Fibroblast of villous mesenchyme (primary cell): ENCODE results near the gene APOH. TPM values are rescaled to one million over a fixed set of nuclear protein-coding genes. Genes with fewer than 3 reads are reported as not detected.
"Not testable (repeated sequence)": the region's sequence is repeated elsewhere in the genome, so short reads cannot be mapped to it uniquely, and the experiment has no call there.

Experiments
- DNase-seq: peaks from one replicate; pipeline ENCODE4 v3.0.0-alpha.2; 2010; ENCODE audit warnings: low read depth
- H3K4me3 ChIP-seq: 2 replicates; pipeline ENCODE4 v1.5.1; 2011; ENCODE audit warnings: low read depth, mild to moderate bottlenecking, low read length
- total RNA-seq: library from RNA; depleted of rRNA; stranded (reverse); fragments of >200 nt; gene quantifications from 2 replicates; pipeline ENCODE4 v1.2.3, GENCODE V29; 2012
- TF ChIP-seq, protein P1 (sequence below): IDR thresholded peaks from 2 replicates; pipeline ENCODE4 v1.5.1; 2012; ENCODE audit warnings: low read depth, mild to moderate bottlenecking, low read length; ENCODE audit not compliant: insufficient read depth

The APOH gene
- total RNA-seq, 1 donor, result not detected

DNA sequence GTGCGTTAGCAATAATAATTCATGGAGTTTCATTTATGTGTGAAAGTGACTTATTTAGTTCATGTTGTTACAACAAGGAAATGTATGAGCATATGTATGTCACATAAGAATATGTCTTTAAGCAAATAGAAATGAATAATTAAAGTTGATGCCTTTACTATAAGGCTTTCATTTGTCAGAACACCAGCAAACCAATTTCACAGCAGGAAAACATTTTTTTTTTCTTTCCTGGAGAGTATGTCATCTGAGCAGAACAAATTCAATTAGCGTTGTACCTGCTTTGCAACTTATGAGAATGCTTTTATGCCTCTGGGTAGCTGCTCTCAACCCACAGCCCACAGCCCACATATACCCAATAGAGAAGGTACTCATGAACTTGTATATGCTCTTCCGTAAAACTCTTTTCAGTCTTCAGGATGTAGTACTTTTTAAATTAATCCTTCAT, 26.3 kb upstream of the APOH start:
- TF ChIP-seq, protein P1, sequence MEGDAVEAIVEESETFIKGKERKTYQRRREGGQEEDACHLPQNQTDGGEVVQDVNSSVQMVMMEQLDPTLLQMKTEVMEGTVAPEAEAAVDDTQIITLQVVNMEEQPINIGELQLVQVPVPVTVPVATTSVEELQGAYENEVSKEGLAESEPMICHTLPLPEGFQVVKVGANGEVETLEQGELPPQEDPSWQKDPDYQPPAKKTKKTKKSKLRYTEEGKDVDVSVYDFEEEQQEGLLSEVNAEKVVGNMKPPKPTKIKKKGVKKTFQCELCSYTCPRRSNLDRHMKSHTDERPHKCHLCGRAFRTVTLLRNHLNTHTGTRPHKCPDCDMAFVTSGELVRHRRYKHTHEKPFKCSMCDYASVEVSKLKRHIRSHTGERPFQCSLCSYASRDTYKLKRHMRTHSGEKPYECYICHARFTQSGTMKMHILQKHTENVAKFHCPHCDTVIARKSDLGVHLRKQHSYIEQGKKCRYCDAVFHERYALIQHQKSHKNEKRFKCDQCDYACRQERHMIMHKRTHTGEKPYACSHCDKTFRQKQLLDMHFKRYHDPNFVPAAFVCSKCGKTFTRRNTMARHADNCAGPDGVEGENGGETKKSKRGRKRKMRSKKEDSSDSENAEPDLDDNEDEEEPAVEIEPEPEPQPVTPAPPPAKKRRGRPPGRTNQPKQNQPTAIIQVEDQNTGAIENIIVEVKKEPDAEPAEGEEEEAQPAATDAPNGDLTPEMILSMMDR, result no peak
- H3K4me3 ChIP-seq, result no peak overlapping the region
- no peak for DNase-seq

DNA sequence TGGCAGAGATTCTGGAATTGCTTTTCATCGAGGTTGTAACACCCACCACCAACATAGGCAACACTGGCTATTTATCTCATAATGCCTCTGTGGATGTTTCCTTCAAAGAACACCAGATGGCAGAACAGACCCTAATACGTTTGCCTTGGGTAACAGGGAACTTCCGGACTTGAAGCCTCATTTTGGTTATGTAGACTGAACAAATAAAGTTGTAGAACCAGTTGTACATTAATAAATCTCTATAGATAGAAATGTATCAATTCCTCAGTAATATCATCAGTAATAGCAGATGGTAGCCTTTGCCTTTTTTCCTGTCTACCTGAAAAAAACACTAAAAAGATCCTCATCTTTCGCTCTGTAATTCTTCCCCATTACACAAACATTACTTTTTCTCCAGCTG, 25.9 kb upstream of the APOH start:
- H3K4me3 ChIP-seq, result no peak overlapping the region
- DNase-seq, result peak; percentile 85
- TF ChIP-seq, protein P1, result peak; percentile 76

DNA sequence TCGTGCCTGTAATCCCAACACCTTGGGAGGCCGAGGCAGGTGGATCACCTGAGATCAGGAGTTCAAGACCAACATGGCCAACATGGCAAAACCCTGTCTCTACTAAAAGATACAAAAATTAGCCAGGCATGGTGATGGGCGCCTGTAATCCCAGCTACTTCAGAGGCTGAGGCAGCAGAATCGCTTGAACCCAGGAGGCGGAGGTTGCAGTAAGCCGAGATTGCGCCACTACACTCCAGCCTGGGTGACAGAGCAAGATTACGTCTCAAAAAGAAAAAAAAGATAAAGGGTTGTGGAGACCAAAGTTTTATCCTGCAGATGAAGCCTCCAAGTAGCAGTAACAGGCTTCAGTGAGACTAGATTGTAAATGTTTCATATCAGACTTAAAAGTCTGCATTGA, 24.2 kb upstream of the APOH start:
- not testable (repeated sequence) for DNase-seq, H3K4me3 ChIP-seq

- TF ChIP-seq, protein P1, result no peak
- DNase-seq, result peak; percentile 43
- H3K4me3 ChIP-seq, result no peak overlapping the region
Observed at GRCh38 chr17:66250686-66251085, 21.5 kb upstream of the APOH start.

GRCh38 chr17:66248285-66248684, 19.1 kb upstream of the APOH start:
- DNase-seq, result no peak
- no peak overlapping the region for H3K4me3 ChIP-seq
- TF ChIP-seq, protein P1, result no peak

DNA sequence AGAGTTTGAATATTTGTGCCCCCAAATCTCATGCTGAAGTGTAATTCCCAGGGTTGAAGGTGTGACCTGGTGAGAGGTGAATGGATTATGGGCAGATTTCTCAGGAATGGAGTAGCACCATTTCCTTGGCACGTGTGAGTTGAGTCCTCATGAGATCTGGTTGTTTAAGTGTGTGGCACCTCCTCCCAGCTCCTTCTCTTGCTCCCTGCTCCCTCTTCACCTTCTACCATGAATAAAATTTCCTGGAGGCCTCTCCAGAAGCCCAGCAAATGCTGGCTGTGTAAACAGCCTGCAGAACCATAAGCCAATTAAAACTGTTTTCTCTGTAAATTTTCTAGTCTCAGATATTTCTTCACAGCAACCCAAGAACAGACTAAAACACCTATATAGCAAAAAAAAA, 12.6 kb upstream of the APOH start:
- no peak overlapping the region for H3K4me3 ChIP-seq
- TF ChIP-seq, protein P1, result no peak
- no peak for DNase-seq

GRCh38 chr17:66240630-66241029, 11.4 kb upstream of the APOH start:
- TF ChIP-seq, protein P1, result no peak
- no peak overlapping the region for H3K4me3 ChIP-seq
- peak; percentile 15 for DNase-seq
